ENCODE data around the gene CLDN20. TPM values are rescaled to one million over a fixed set of nuclear protein-coding genes. Genes with fewer than 3 reads are reported as not detected.
"Not testable (repeated sequence)": the region's sequence is repeated elsewhere in the genome, so short reads cannot be mapped to it uniquely, and the experiment has no call there.

CLDN20 gene
- total RNA-seq, 2 experiments from 2014 or later: not detected

- ChIA-PET CTCF (interaction anchor here (0.9 kb wide), 1 partner anchor 36 kb away, joined by 3 read pairs; no protein-coding TSS in a partner anchor), POLR2A (interaction anchor here (1.1 to 1.2 kb wide), 2 partner anchors 17 to 83 kb away, joined by 3 to 4 read pairs; no protein-coding TSS in a partner anchor)
- intact Hi-C loops (cut with micrococcal nuclease): no loop called here
- ATAC-seq (peak; percentile 3), DNase-seq (no peak)
- H3K27me3 Mint-ChIP-seq: peaks cover 2% of the 10 kb centered on the region
- peaks cover 18% of the 10 kb centered on the region for H3K4me1 Mint-ChIP-seq (ENCODE audit: low read depth)
- H3K9me3 Mint-ChIP-seq: no peaks in the 10 kb centered on the region
- TF ChIP-seq CTCF (IDR thresholded peaks at IDR 0.05): no peak
- H3K4me3 Mint-ChIP-seq: no peak overlapping the region
- H3K27ac Mint-ChIP-seq: peak overlapping the region; percentile 77
- H3K36me3 Mint-ChIP-seq (ENCODE audit: low read depth): no peaks in the 10 kb centered on the region
Measured at GRCh38 chr6:155224618-155225017, 39.2 kb upstream of the CLDN20 start.

DNA sequence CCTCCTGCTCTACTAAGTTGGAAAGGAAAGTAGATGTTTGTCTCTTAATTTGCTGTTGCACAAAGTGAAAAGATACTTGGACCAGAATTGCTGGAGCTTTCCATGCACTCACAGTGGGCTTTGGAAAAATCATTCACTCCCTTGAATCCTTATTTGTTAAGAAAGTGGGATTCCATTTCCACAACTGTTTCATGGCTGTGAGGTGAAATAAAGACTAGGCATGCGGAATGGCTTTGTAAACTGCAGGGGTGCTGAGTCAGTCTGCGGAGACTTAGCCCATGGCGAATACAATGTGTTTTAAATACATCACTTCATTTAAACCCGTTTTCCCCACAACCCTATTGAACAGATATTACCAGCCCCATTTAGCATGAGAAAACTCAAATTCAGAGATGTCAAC lies 36.8 kb upstream of the CLDN20 start:
- intact Hi-C loops (cut with micrococcal nuclease): no loop called here
- H3K36me3 Mint-ChIP-seq (ENCODE audit: low read depth): no peaks in the 10 kb centered on the region
- no peak for DNase-seq
- no peak overlapping the region for H3K4me3 Mint-ChIP-seq
- TF ChIP-seq CTCF (IDR thresholded peaks at IDR 0.05): no peak
- H3K27me3 Mint-ChIP-seq: peaks cover 2% of the 10 kb centered on the region
- peaks cover 18% of the 10 kb centered on the region for H3K4me1 Mint-ChIP-seq (ENCODE audit: low read depth)
- CTCF ChIA-PET: interaction anchor here (1.0 to 1.4 kb wide), 2 partner anchors 15 to 21 kb away, joined by 3 read pairs; no protein-coding TSS in a partner anchor
- no peak for ATAC-seq
- POLR2A ChIA-PET: no interaction called here
- peaks cover 5% of the 10 kb centered on the region for H3K9me3 Mint-ChIP-seq
- H3K27ac Mint-ChIP-seq: no peak overlapping the region

DNA sequence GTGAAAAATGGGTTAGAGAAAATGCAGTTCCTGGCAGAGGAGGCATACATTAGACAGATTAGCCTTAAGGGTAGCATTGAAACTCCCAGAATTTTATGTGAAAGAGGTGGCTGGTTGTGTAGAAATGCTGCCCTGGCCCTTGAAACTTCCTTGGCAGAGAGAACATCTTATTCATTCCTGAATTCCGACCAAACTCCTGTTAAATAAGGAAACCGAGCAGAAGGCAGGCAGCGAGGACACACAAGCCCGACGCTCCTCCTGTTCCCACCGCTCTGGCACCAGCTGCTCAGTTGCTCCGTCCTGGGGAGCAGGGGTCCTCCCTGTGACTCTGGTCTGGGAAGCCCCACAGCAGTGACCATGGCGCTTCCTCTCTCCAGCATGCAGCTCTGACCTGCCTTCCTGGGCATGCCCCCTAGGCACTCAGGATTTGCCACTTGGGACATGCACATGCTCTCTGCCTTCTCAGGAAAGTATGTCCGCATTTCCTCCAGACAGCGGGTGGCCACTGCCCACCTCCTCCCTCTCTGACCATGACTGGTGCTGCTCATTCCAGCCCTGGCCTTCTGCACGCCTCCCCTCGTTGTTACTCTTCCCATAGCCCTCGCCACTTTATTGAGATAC lies 35.2 kb upstream of the CLDN20 start:
- intact Hi-C loops (cut with micrococcal nuclease): no loop called here
- no peak for TF ChIP-seq CTCF (IDR thresholded peaks at IDR 0.05)
- peaks cover 2% of the 10 kb centered on the region for H3K27me3 Mint-ChIP-seq
- no peaks in the 10 kb centered on the region for H3K36me3 Mint-ChIP-seq (ENCODE audit: low read depth)
- peaks cover 12% of the 10 kb centered on the region for H3K4me1 Mint-ChIP-seq (ENCODE audit: low read depth)
- peaks cover 5% of the 10 kb centered on the region for H3K9me3 Mint-ChIP-seq
- ChIA-PET POLR2A (interaction anchor here (1.0 to 1.1 kb wide), 2 partner anchors 11 to 31 kb away, joined by 3 to 4 read pairs; no protein-coding TSS in a partner anchor), CTCF (no interaction called here)
- H3K27ac Mint-ChIP-seq: no peak overlapping the region
- DNase-seq (no peak), ATAC-seq (no peak)
- no peak overlapping the region for H3K4me3 Mint-ChIP-seq

GRCh38 chr6:155230975-155231374 lies 32.8 kb upstream of the CLDN20 start:
- intact Hi-C loops (cut with micrococcal nuclease); H3K36me3 Mint-ChIP-seq (ENCODE audit: low read depth); CTCF ChIA-PET: not testable (repeated sequence)

DNA sequence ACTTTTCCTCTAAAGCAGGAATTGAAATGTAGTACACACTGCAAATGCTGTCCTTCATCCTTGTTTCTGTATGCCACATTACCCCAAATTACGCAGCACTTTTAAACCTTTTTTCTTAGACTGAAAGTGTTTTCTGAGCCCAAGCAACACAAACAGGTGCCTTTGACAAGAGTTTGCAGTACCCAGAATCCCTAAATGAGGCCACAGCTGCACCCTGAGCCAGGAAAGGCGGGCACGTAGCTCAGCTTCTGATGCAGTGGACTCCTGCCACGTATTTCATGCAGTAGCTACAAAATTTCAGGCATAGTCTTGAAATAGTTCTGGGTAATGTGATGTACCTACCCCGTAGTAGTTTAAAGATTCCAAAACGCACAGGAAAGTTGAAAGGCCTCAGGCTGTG lies 31.0 kb upstream of the CLDN20 start:
- CTCF ChIA-PET: interaction anchor here (1.7 kb wide), 1 partner anchor 305 kb away, joined by 4 read pairs; no protein-coding TSS in a partner anchor
- H3K27ac Mint-ChIP-seq: no peak overlapping the region
- ATAC-seq: no peak

More at GRCh38 chr6:155230975-155231374, 32.8 kb upstream of the CLDN20 start:
- not testable (repeated sequence) for H3K4me1 Mint-ChIP-seq (ENCODE audit: low read depth); H3K27ac Mint-ChIP-seq; H3K27me3 Mint-ChIP-seq; H3K9me3 Mint-ChIP-seq; ATAC-seq; H3K4me3 Mint-ChIP-seq; DNase-seq
- POLR2A ChIA-PET: interaction anchor here (0.5 kb wide), 1 partner anchor 742 kb away, joined by 3 read pairs; no protein-coding TSS in a partner anchor

More for the DNA sequence above, 31.0 kb upstream of the CLDN20 start:
- Mint-ChIP-seq H3K4me1 (ENCODE audit: low read depth) (no peaks in the 10 kb centered on the region), H3K36me3 (ENCODE audit: low read depth) (no peaks in the 10 kb centered on the region), H3K9me3 (peaks cover 5% of the 10 kb centered on the region), H3K27me3 (no peaks in the 10 kb centered on the region), H3K4me3 (no peak overlapping the region)
- intact Hi-C loops (cut with micrococcal nuclease): no loop called here
- no peak for DNase-seq
- POLR2A ChIA-PET: no interaction called here
- no peak for TF ChIP-seq CTCF (IDR thresholded peaks at IDR 0.05)
